ENCODE measurements around the gene SP5.

The SP5 gene

DNA sequence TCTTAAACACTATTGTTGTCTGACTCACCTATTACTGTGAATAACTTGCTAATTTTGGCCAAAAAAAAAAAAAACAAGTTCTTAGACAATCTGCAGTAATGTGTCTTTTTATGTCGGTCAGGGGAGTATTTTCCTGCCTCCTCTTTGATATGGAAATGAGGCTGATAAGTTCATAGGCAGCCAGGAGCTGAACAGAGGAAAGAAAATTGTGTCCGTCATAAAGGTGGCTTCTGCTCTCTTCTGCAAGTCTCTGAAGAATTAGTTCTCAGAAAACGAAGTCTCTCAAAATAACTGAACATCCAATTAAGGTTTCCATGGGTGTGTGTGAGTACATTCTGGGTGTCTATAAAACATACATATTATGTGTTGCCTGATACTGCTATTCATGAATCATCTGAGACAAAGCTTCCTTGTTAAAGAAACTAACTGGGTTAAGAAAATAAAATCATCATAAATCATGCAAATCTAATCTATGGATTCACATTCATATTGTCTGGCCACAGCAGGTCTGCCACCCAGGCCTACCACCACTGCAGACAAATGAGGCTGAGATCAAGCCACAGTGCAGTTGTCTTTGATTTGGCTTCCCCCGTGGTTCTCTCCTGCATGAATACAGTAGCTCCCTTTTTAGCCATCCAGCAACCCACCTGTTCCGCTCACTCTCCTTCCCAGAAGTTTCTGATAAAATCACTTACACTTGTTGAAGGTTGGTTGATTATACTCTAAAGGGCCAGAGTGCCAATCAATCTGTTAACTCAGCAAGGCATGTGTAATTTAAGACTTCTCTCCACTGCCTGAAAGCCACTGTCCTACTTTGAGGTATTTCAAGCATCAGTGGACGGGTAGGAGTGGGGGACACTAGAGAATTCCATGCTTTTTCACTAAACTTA is 19.4 kb upstream of the SP5 start:
- TF ChIP-seq, protein P1, sequence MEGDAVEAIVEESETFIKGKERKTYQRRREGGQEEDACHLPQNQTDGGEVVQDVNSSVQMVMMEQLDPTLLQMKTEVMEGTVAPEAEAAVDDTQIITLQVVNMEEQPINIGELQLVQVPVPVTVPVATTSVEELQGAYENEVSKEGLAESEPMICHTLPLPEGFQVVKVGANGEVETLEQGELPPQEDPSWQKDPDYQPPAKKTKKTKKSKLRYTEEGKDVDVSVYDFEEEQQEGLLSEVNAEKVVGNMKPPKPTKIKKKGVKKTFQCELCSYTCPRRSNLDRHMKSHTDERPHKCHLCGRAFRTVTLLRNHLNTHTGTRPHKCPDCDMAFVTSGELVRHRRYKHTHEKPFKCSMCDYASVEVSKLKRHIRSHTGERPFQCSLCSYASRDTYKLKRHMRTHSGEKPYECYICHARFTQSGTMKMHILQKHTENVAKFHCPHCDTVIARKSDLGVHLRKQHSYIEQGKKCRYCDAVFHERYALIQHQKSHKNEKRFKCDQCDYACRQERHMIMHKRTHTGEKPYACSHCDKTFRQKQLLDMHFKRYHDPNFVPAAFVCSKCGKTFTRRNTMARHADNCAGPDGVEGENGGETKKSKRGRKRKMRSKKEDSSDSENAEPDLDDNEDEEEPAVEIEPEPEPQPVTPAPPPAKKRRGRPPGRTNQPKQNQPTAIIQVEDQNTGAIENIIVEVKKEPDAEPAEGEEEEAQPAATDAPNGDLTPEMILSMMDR (IDR thresholded peaks at IDR 0.05; ENCODE audit: borderline replicate concordance, insufficient read depth, low read depth, low read length): no peak
- no peak overlapping the region for H3K4me3 ChIP-seq (ENCODE audit: low read depth, low read length)

GRCh38 chr2:170696948-170697347 is 18.2 kb upstream of the SP5 start:
- TF ChIP-seq, protein P1 (IDR thresholded peaks at IDR 0.05; ENCODE audit: borderline replicate concordance, insufficient read depth, low read depth, low read length): no peak
- H3K4me3 ChIP-seq (ENCODE audit: low read depth, low read length): no peak overlapping the region

DNA sequence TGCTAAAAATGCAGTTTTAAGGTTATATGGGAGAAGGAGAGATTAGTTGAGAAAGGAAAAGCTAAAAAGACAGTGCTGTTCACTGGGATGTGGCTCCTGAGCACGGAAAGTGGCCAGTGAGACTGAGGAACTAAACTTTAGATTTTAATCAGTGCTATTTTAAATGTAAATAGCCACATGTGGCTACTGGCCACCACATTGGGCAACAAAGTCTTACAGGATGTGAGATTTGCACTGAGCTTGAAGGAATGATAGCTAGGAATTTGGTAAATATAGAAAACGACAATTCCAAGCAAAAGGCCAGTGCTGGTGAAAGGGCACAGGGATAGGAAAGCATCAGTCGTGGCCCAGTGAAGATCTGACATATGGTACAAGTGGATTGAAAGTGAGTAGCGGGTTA is 14.1 kb upstream of the SP5 start:
- TF ChIP-seq, protein P1 (IDR thresholded peaks at IDR 0.05; ENCODE audit: borderline replicate concordance, insufficient read depth, low read depth, low read length): no peak
- no peak overlapping the region for H3K4me3 ChIP-seq (ENCODE audit: low read depth, low read length)

GRCh38 chr2:170703776-170704476 is 11.2 kb upstream of the SP5 start:
- H3K4me3 ChIP-seq (ENCODE audit: low read depth, low read length): no peak overlapping the region
- TF ChIP-seq, protein P1 (IDR thresholded peaks at IDR 0.05; ENCODE audit: borderline replicate concordance, insufficient read depth, low read depth, low read length): no peak

DNA sequence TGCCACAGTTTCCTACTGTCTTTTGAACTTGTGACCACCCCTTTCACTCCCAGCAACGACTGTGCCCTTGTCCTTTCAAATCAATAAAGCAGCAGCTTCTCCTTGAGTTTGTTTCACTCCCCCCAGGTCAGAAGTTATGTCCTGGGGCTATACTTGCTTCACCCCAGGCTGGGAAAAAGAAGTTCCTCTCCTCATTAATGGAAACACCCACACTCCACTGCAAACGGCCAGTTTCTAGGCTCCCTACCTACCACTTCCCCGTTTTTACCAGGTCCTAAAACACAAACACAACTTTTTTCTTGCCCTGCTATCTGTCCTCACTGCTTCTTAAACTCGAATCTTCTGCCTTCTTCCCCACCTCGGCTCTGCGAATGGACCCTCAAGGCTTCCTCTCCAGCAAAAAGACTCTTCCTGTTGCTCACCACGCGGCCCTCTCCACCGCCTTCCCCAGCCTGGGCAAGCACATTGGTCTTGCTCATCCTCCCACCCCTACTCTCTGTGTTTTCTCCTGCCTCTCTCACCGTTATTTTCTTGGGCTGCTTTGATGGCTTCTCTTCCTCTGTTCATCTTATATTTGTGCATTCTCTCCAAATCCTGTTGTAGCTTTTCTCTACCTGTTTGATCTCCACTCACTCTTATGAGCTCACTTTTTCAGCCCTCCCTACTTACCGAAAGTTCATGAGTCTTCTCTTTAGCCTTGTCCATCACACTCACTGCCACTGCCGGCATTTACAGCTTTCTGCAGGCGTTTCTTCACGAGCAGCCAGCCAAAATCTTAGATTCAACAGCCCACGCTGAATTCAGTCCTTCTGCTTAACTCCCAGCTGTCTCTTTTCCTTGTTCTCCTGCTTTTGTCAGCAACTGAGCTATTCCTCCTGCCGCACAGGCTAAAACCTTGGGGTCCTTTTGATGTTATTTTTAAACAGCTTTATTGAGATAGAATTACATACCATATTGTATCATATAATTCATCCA is 7.0 kb upstream of the SP5 start:
- H3K4me3 ChIP-seq (ENCODE audit: low read depth, low read length): no peak overlapping the region
- TF ChIP-seq, protein P1 (IDR thresholded peaks at IDR 0.05; ENCODE audit: borderline replicate concordance, insufficient read depth, low read depth, low read length): no peak

DNA sequence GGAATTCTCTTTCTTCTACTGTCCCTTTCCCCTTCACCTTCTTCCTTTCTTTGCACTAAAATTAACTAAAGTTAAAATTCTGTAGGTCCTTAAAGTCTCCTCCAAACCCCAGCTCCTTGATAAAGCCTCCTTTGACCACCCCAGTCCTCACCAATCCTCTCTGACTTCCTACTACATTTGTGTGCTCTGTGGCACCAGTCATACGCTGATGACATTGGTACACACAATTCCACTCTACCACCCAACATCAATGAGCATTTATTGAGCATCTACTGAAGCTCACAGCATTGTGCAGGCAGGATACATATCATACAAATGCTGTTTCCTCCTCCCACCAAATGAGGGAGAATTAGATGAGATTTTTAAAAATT is 4.5 kb upstream of the SP5 start:
- TF ChIP-seq, protein P1 (IDR thresholded peaks at IDR 0.05; ENCODE audit: borderline replicate concordance, insufficient read depth, low read depth, low read length): no peak

More for the DNA sequence above, 4.5 kb upstream of the SP5 start:
- no peak overlapping the region for H3K4me3 ChIP-seq (ENCODE audit: low read depth, low read length)

Data from GM12875 (cell line).